Fibroblast of lung (primary cell): ENCODE measurements around the gene OBSCN.

Source experiments
- EZH2 ChIP-seq: IDR thresholded peaks from 2 replicates; pipeline ENCODE4 v1.5.1; 2012; ENCODE audit warnings: low read length, control low read depth, mild to moderate bottlenecking; ENCODE audit errors: missing control alignments
- TF ChIP-seq, protein P1 (sequence below), 2 donors: IDR thresholded peaks in 1 of 2; conservative IDR thresholded peaks in 1 of 2; 1 replicate in 1 of 2; 2 replicates in 1 of 2; pipeline ENCODE4 v1.5.1; 2011 to 2012; ENCODE audit warnings: low read length in 2 of 2, control low read depth in 1 of 2, inconsistent platforms in 1 of 2, low read depth in 1 of 2, mild to moderate bottlenecking in 1 of 2

DNA sequence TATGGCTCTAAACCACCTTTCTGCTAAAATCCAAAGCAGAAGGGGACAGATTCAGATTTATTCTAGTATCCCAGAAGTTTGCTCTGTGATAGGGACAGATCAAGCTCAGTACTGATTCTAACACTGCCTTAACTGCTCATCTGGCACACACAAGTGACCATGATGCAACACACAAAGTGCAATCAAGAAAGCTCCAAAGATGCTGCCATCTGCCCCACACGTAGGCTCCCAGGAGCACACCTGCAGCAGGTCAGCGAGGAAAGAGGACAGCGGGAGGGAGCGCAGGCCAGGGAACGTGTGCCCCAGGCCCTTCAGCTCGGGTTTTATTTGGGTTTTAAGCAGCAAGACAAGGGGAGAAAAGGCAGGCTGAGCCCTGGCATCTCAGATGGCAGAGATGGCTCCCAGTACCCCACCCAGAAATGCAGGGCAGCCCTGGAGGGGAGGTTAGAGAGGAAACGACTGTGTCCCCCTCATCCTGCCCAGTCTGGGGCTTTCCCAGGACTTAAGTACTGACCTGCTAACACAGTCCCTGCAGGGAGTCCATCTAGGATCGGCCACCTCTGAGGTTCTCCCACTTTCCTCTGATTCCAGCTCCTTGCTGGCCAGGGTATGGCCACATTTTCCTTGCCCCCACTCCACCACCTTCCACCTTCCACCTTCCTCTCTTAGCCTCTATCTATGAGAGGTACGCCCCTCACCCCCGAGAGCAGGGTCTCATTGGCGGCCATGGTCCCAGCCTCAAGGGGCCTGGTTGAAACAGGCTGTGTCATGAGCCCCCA is 197.5 kb downstream of the OBSCN start:
- TF ChIP-seq, protein P1, sequence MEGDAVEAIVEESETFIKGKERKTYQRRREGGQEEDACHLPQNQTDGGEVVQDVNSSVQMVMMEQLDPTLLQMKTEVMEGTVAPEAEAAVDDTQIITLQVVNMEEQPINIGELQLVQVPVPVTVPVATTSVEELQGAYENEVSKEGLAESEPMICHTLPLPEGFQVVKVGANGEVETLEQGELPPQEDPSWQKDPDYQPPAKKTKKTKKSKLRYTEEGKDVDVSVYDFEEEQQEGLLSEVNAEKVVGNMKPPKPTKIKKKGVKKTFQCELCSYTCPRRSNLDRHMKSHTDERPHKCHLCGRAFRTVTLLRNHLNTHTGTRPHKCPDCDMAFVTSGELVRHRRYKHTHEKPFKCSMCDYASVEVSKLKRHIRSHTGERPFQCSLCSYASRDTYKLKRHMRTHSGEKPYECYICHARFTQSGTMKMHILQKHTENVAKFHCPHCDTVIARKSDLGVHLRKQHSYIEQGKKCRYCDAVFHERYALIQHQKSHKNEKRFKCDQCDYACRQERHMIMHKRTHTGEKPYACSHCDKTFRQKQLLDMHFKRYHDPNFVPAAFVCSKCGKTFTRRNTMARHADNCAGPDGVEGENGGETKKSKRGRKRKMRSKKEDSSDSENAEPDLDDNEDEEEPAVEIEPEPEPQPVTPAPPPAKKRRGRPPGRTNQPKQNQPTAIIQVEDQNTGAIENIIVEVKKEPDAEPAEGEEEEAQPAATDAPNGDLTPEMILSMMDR (conservative IDR thresholded peaks at IDR 0.05 in 1 of 2, IDR thresholded peaks at IDR 0.05 in 1 of 2; ENCODE audit: low read depth in 1 of 2, low read length in 2 of 2): no peak
- TF ChIP-seq EZH2: no peak
